GM10847 (cell line): ENCODE results near the gene ETS1.
A peak's percentile ranks its signal among the peaks of the same experiment; 100 is the strongest.

ENCODE experiments used
- POLR2A ChIP-seq: IDR thresholded peaks from 2 replicates; pipeline ENCODE4 v1.6.1; 2011; ENCODE audit not compliant: insufficient read length; ENCODE audit errors: extremely low read depth

Gene ETS1

GRCh38 chr11:128623091-128623490, 35.7 kb upstream of the ETS1 start:
- TF ChIP-seq POLR2A = no peak

DNA sequence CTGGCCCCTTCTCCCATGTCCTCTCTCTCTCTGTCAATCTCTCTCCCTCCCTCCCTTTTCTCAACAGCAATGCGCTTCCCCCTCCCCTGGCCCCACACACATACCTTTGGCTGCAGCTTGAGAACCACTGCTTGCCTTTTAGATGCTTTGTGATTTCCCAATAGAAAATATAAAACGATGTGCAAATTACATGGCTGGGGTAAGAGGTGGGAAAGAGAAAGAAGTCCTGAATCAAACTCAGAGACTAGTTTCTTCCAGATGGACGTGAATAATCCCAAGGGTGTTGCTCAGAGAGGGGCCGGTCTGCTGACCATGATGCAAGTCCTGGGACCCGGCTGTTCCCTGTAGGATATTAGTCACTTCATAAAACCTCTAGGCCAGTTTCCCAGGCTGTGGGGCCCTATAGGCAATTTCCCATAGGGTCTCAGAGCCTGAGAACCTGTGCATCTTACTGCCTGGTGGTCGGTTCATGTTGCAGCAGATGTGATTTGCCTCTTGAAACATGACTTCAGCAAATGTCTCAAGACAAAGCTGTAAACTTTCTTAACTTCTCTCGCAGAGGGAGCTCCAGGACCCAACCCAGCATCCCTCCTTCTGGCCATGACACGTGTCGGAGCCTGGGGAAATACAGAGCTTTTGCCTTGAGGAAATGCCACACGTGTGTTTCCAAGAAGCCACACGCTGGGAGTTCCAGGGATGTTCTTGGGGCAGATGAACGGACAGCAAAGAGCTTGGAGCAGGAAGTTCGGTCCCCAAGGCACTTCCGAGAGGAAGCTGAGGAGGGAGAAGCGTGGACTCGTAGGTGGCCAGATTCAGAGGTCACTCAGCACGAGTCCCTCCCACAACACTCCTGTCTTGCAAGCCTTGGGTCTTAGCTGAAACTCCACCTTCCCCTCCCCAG, 34.5 kb upstream of the ETS1 start:
- no peak for TF ChIP-seq POLR2A

DNA sequence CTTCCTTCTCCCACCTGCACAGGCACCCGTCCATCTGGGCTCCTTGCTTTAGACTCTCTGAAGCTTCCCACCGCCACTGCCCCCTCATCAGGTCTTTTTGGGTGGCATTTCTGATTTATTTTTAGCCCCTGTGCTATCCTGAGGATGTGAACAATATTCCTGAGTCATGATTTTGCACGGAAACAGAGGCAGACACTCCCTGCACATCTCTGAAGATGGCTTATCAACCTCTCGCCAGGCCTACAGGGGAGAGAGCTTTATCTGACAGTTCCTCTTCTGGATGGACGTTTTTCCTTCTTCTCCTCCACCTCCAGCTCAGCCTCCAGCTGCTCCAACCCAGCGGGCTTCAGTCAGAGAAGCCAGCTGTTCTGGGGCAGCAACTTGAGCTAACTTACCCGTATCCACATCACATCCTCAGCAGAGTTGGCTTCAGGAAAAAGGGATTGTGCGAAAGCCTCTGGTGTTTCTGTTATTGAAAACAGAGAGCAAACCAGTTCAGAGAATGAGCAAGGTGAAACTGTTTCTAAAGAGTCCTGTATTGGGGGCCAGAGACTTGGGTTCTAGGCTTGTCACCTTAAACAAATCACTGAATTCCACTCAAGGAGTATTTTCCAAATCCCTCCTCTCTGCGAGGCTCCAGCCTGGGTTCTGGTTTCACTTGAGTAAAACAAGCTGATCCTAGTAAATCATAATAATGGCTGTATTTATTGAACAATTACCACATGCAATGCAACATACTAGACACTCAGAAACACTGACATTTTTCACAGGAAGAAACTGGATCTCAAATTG, 33.1 kb upstream of the ETS1 start:
- TF ChIP-seq POLR2A = no peak

GRCh38 chr11:128619540-128620308, 32.4 kb upstream of the ETS1 start:
- no peak for TF ChIP-seq POLR2A

- no peak for TF ChIP-seq POLR2A
Measured at GRCh38 chr11:128619007-128619406, 31.6 kb upstream of the ETS1 start.

GRCh38 chr11:128618603-128619002, 31.2 kb upstream of the ETS1 start:
- TF ChIP-seq POLR2A = no peak

DNA sequence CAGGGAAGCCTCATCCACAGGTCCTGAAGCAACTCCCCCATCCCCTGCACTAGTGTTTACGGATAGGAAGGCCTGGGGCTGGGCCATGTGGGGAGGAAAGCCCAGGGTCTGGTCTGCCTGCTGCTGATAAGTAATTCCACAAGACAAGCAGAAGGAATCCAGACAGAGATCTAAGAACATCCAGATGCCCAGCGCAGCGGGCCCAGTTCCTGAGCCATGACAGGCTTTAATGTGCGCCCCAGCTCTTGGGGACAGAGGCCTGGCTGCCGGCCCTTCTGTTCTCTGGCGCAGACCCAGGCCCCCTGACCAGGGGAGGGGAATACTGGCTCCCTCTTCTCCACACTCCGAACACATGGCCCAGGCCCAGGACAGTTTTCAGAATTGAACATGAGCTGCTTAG, 28.8 kb upstream of the ETS1 start:
- no peak for TF ChIP-seq POLR2A

DNA sequence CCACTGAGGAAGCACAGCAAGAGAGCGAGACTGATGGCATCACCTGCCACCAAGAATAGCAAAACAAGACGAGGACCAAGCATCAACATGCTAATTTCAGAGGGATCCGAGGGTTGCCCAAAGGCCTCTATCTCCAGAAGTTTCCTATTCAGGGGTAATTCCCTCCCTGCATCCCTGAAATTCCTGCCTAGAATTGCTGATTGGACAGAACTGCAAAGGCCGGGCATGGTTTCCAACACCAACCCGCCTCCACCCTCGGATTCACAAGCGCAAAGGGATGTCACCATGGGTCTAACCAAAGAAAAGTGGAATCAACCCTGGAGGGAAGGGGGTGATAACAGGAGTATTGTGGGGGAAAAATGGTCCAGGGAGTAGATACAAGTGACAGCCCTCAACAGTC, 28.3 kb upstream of the ETS1 start:
- no peak for TF ChIP-seq POLR2A

DNA sequence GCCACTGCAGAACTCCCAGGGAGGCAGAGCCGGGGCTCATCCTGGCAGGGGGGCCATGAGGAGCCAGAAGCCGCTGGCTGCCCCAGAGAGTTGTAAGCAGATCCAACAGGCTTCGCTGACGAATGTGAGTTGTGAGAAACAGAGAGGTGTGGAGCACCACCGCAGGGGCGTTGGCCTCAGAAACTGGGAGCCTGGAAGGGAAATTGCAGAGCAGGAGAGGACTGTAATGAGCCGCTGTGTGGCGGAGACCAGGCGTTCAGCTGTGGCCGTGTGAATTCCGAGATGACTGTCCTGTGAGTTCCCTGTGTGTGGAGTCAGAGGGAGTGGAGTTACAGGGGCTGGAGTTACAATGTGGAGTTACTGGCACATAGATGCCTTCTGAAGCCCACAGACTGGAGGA, 27.7 kb upstream of the ETS1 start:
- no peak for TF ChIP-seq POLR2A

DNA sequence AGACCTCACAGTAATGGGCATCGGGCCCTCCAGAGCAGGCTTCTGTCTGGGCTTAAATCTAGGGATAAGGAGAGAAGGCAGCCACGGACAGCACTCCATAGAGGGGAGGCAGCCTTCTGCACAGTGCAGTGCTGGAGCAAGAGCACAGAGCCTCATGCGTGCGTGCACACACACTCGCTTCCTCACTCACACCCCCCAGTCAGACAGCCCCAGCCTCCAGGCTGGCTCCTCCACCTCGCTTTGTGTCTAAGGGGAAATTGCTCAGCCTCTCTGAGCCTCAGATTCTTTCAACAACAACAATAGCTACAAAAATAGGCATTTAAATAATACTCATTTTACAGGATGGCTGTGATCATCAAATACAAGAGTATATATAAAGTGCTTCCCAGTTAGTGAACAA, 26.7 kb upstream of the ETS1 start:
- TF ChIP-seq POLR2A = no peak

DNA sequence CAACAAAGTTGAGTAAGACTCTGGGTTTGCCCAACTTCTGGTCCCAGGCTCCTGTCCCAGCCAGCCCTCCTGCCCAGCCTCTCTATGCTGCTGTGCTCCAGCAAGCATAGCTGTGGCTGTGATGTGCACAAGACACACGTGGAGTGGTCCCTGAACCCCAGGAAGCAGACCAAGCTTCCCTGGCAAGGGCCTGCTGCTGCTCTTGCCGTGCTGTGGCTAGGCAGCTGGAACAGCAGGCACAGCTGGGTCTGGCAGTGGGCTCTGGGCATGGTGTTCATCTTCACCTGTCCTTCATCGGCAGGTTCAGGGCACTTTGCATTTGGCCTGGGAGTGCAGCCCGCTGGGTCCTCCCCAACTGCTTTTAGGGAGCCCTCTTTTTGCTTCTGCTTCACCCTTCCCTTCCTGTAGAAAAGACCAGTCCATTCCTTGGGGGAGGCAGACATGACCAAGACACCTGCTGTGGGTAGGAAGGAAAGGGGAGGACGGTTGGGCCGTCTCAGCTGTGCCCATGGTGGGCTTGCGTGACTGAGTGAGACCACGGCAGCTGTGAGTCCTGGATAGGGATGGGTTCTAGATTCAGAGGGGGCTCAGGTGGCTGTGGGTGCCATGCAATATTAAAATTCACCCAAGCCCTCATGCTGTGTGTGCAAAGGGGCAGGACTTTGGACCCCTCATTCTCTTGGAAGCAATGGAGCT, 26.1 kb upstream of the ETS1 start:
- TF ChIP-seq POLR2A = no peak

GRCh38 chr11:128610721-128611617, 23.6 kb upstream of the ETS1 start:
- TF ChIP-seq POLR2A = peak; percentile 37

- TF ChIP-seq POLR2A = no peak
Measured at GRCh38 chr11:128609785-128610184, 22.4 kb upstream of the ETS1 start.
